ENCODE measurements around the gene ABCA7. TPM values are rescaled to one million over a fixed set of nuclear protein-coding genes. Genes with fewer than 3 reads are reported as not detected.

Gene ABCA7
- total RNA-seq, 2 donors from 2014 or later = 34.3 to 37.1 TPM

- Mint-ChIP-seq H3K27me3 (ENCODE audit: low read depth) (no peaks in the 10 kb centered on the region), H3K9me3 (no peaks in the 10 kb centered on the region), H3K4me1 (ENCODE audit: low read depth) (peaks cover 33% of the 10 kb centered on the region), H3K4me3 (no peak overlapping the region), H3K36me3 (ENCODE audit: insufficient read depth in 2 of 2) (peaks cover 10 to 24% of the 10 kb centered on the region in 2 donors), H3K27ac (peak overlapping the region; percentile 46)
- no peak for ATAC-seq (replicated peaks in 1 of 2)
- no peak for DNase-seq
These were observed 43.3 kb downstream of the ABCA7 start for GRCh38 chr19:1082928-1083816.

GRCh38 chr19:1084024-1084868 lies 44.3 kb downstream of the ABCA7 start:
- Mint-ChIP-seq H3K9me3 (no peaks in the 10 kb centered on the region), H3K36me3 (ENCODE audit: insufficient read depth in 2 of 2) (peaks cover 10 to 22% of the 10 kb centered on the region in 2 donors)

GRCh38 chr19:1085053-1085658 lies 45.2 kb downstream of the ABCA7 start:
- DNase-seq (no peak), ATAC-seq (replicated peaks in 1 of 2) (no peak)
- Mint-ChIP-seq H3K36me3 (ENCODE audit: insufficient read depth in 2 of 2) (peaks cover 10 to 22% of the 10 kb centered on the region in 2 donors), H3K4me3 (no peak overlapping the region), H3K4me1 (ENCODE audit: low read depth) (peaks cover 35% of the 10 kb centered on the region), H3K27me3 (ENCODE audit: low read depth) (no peaks in the 10 kb centered on the region), H3K27ac (peak overlapping the region; percentile 88), H3K9me3 (no peaks in the 10 kb centered on the region)

More at GRCh38 chr19:1084024-1084868, 44.3 kb downstream of the ABCA7 start:
- H3K4me3 Mint-ChIP-seq = no peak overlapping the region
- peaks cover 35% of the 10 kb centered on the region for H3K4me1 Mint-ChIP-seq (ENCODE audit: low read depth)
- peak overlapping the region; percentile 88 for H3K27ac Mint-ChIP-seq
- no peak for DNase-seq
- no peaks in the 10 kb centered on the region for H3K27me3 Mint-ChIP-seq (ENCODE audit: low read depth)
- ATAC-seq (replicated peaks in 1 of 2) = no peak

- peaks cover 39% of the 10 kb centered on the region for H3K4me1 Mint-ChIP-seq (ENCODE audit: low read depth)
- H3K27ac Mint-ChIP-seq = peak overlapping the region; percentile 88
- H3K27me3 Mint-ChIP-seq (ENCODE audit: low read depth) = no peaks in the 10 kb centered on the region
- ATAC-seq (replicated peaks in 1 of 2) (no peak), DNase-seq (no peak)
- H3K36me3 Mint-ChIP-seq (ENCODE audit: insufficient read depth in 2 of 2) = peaks cover 10 to 20% of the 10 kb centered on the region in 2 donors
- H3K4me3 Mint-ChIP-seq = no peak overlapping the region
- no peaks in the 10 kb centered on the region for H3K9me3 Mint-ChIP-seq
These were observed 46.0 kb downstream of the ABCA7 start for GRCh38 chr19:1085676-1086442.

GRCh38 chr19:1086613-1087012 lies 46.7 kb downstream of the ABCA7 start:
- H3K4me1 Mint-ChIP-seq (ENCODE audit: low read depth) = peaks cover 41% of the 10 kb centered on the region
- no peak overlapping the region for H3K27ac Mint-ChIP-seq

GRCh38 chr19:1087813-1088415 lies 48.0 kb downstream of the ABCA7 start:
- peak; percentile 18 to 21 for ATAC-seq (replicated peaks in 1 of 2)
- Mint-ChIP-seq H3K9me3 (no peaks in the 10 kb centered on the region), H3K27ac (peak overlapping the region; percentile 88), H3K27me3 (ENCODE audit: low read depth) (no peaks in the 10 kb centered on the region), H3K4me3 (peak overlapping the region; percentile 36 to 55), H3K4me1 (ENCODE audit: low read depth) (peaks cover 42% of the 10 kb centered on the region), H3K36me3 (ENCODE audit: insufficient read depth in 2 of 2) (peaks cover 10 to 17% of the 10 kb centered on the region in 2 donors)
- no peak for DNase-seq

More at GRCh38 chr19:1086613-1087012, 46.7 kb downstream of the ABCA7 start:
- Mint-ChIP-seq H3K9me3 (no peaks in the 10 kb centered on the region), H3K4me3 (no peak overlapping the region), H3K27me3 (ENCODE audit: low read depth) (no peaks in the 10 kb centered on the region), H3K36me3 (ENCODE audit: insufficient read depth in 2 of 2) (peaks cover 10 to 17% of the 10 kb centered on the region in 2 donors)
- ATAC-seq (replicated peaks in 1 of 2) (no peak), DNase-seq (no peak)

GRCh38 chr19:1088416-1089010 lies 48.6 kb downstream of the ABCA7 start:
- ATAC-seq (replicated peaks in 1 of 2) (peak; percentile 0 to 1), DNase-seq (no peak)
- Mint-ChIP-seq H3K27ac (peak overlapping the region; percentile 61), H3K9me3 (no peaks in the 10 kb centered on the region), H3K4me3 (peak overlapping the region in 1 of 2 donors; percentile 22), H3K4me1 (ENCODE audit: low read depth) (peaks cover 48% of the 10 kb centered on the region), H3K27me3 (ENCODE audit: low read depth) (no peaks in the 10 kb centered on the region), H3K36me3 (ENCODE audit: insufficient read depth in 2 of 2) (peaks cover 10 to 16% of the 10 kb centered on the region in 2 donors)

- no peak overlapping the region for H3K27ac Mint-ChIP-seq
- ATAC-seq (replicated peaks in 1 of 2) = no peak
- H3K36me3 Mint-ChIP-seq (ENCODE audit: insufficient read depth in 2 of 2) = peaks cover 10 to 11% of the 10 kb centered on the region in 2 donors
- H3K27me3 Mint-ChIP-seq (ENCODE audit: low read depth) = no peaks in the 10 kb centered on the region
- no peak for DNase-seq
- no peaks in the 10 kb centered on the region for H3K9me3 Mint-ChIP-seq
- H3K4me3 Mint-ChIP-seq = no peak overlapping the region
- H3K4me1 Mint-ChIP-seq (ENCODE audit: low read depth) = peaks cover 56% of the 10 kb centered on the region
These were observed 49.3 kb downstream of the ABCA7 start for GRCh38 chr19:1089126-1089771.

GRCh38 chr19:1089891-1090290 lies 50.0 kb downstream of the ABCA7 start:
- Mint-ChIP-seq H3K36me3 (ENCODE audit: insufficient read depth in 2 of 2) (peaks cover 8 to 10% of the 10 kb centered on the region in 2 donors), H3K4me3 (no peak overlapping the region), H3K27me3 (ENCODE audit: low read depth) (no peaks in the 10 kb centered on the region), H3K27ac (no peak overlapping the region), H3K4me1 (ENCODE audit: low read depth) (peaks cover 57% of the 10 kb centered on the region), H3K9me3 (no peaks in the 10 kb centered on the region)
- no peak for DNase-seq
- ATAC-seq (replicated peaks in 1 of 2) = peak; percentile 7 to 29

- DNase-seq (peak in 1 of 2 donors; percentile 71), ATAC-seq (replicated peaks in 1 of 2) (peak; percentile 11 to 33)
- Mint-ChIP-seq H3K4me3 (peak overlapping the region; percentile 54 to 58), H3K9me3 (no peaks in the 10 kb centered on the region), H3K27me3 (ENCODE audit: low read depth) (no peaks in the 10 kb centered on the region), H3K36me3 (ENCODE audit: insufficient read depth in 2 of 2) (peaks cover 4% of the 10 kb centered on the region in 2 donors), H3K27ac (peak overlapping the region; percentile 19), H3K4me1 (ENCODE audit: low read depth) (peaks cover 58% of the 10 kb centered on the region)
These were observed 51.0 kb downstream of the ABCA7 start for GRCh38 chr19:1090731-1091543.

Measured in activated T-cell treated with anti-CD3 and anti-CD28 coated beads, Interleukin-2, amount 50 U/mL, for 72 hours (primary cell).